Liver (tissue), 9 donors: ENCODE measurements around the gene LILRA1. TPM values are rescaled to one million over a fixed set of nuclear protein-coding genes. Genes with fewer than 3 reads are reported as not detected.
"Not testable (repeated sequence)": the region's sequence is repeated elsewhere in the genome, so short reads cannot be mapped to it uniquely, and the experiment has no call there.

ENCODE experiments used
- DNase-seq: peaks from one replicate; pipeline ENCODE4 v3.0.0-alpha.2; 2017; ENCODE audit warnings: low spot score
- H3K27ac ChIP-seq, 2 donors: one replicate each; pipeline ENCODE4 v1.7.0; 2013; ENCODE audit warnings: inconsistent platforms in 2 of 2, low read length in 2 of 2, control low read depth in 1 of 2, low read depth in 1 of 2, mild to moderate bottlenecking in 1 of 2
- H3K27me3 ChIP-seq, 4 donors: one replicate each; pipeline versions ENCODE4 v1.6.1 to v1.7.0; 2013; ENCODE audit warnings: low read length in 3 of 4, inconsistent platforms in 1 of 4, mild to moderate bottlenecking in 1 of 4, moderate library complexity in 1 of 4; ENCODE audit not compliant: control insufficient read depth in 4 of 4, insufficient read depth in 4 of 4
- H3K36me3 ChIP-seq, 4 donors: one replicate each; pipeline versions ENCODE4 v1.6.1 to v1.7.0; 2013; ENCODE audit warnings: low read length in 3 of 4, mild to moderate bottlenecking in 3 of 4, low read depth in 1 of 4, moderate library complexity in 1 of 4; ENCODE audit not compliant: control insufficient read depth in 4 of 4, insufficient read depth in 3 of 4
- H3K4me1 ChIP-seq, 4 donors: one replicate each; pipeline versions ENCODE4 v1.6.1 to v1.7.0; 2013; ENCODE audit warnings: low read length in 3 of 4, mild to moderate bottlenecking in 3 of 4, moderate library complexity in 1 of 4; ENCODE audit not compliant: control insufficient read depth in 4 of 4, insufficient read depth in 4 of 4
- H3K4me3 ChIP-seq, 3 donors: one replicate each; pipeline versions ENCODE4 v1.6.1 to v1.7.0; 2013; ENCODE audit warnings: low read length in 3 of 3, control low read depth in 1 of 3, low read depth in 1 of 3, mild to moderate bottlenecking in 1 of 3
- H3K9ac ChIP-seq, 2 donors: one replicate each; pipeline ENCODE4 v1.7.0; 2013; ENCODE audit warnings: low read length in 2 of 2, mild to moderate bottlenecking in 2 of 2, moderate library complexity in 2 of 2, control low read depth in 1 of 2, low read depth in 1 of 2
- H3K9me3 ChIP-seq, 4 donors: one replicate each; pipeline versions ENCODE4 v1.6.1 to v1.7.0; 2013; ENCODE audit warnings: low read length in 3 of 4; ENCODE audit not compliant: control insufficient read depth in 4 of 4
- ATF3 ChIP-seq: IDR thresholded peaks from 2 replicates; pipeline ENCODE4 v1.6.1; 2016; ENCODE audit warnings: antibody characterized with exemption
- CTCF ChIP-seq: fragments of 150-350 bp; IDR thresholded peaks from 2 replicates; pipeline ENCODE4 v1.5.1; 2017; ENCODE audit warnings: improper control_type of control experiment, low read depth, low read length; ENCODE audit not compliant: missing input control
- EGR1 ChIP-seq, 2 donors: IDR thresholded peaks; 2 replicates each; pipeline ENCODE4 v1.6.1; 2016 to 2018; ENCODE audit warnings: antibody characterized with exemption in 2 of 2, low read depth in 2 of 2
- FOXA1 ChIP-seq: IDR thresholded peaks from 2 replicates; pipeline ENCODE4 v1.6.1; 2016; ENCODE audit warnings: antibody characterized with exemption
- FOXA2 ChIP-seq: IDR thresholded peaks from 2 replicates; pipeline ENCODE4 v1.6.1; 2016; ENCODE audit warnings: antibody characterized with exemption
- GABPA ChIP-seq, 2 donors: IDR thresholded peaks in 1 of 2; conservative IDR thresholded peaks in 1 of 2; 2 replicates each; pipeline ENCODE4 v1.6.1; 2016; ENCODE audit warnings: antibody characterized with exemption in 2 of 2, mild to moderate bottlenecking in 1 of 2, moderate library complexity in 1 of 2
- HNF4A ChIP-seq, 2 donors: conservative IDR thresholded peaks; 2 replicates each; pipeline ENCODE4 v1.6.1; 2016; ENCODE audit warnings: antibody characterized with exemption in 2 of 2, mild to moderate bottlenecking in 2 of 2
- HNF4G ChIP-seq: IDR thresholded peaks from 2 replicates; pipeline ENCODE4 v1.6.1; 2016; ENCODE audit warnings: antibody characterized with exemption
- JUND ChIP-seq, 2 donors: IDR thresholded peaks; 2 replicates each; pipeline ENCODE4 v1.6.1; 2016; ENCODE audit warnings: antibody characterized with exemption in 2 of 2
- MAX ChIP-seq: IDR thresholded peaks from 2 replicates; pipeline ENCODE4 v1.6.1; 2016; ENCODE audit warnings: antibody characterized with exemption
- NR2F2 ChIP-seq: IDR thresholded peaks from 2 replicates; pipeline ENCODE4 v1.6.1; 2016; ENCODE audit warnings: antibody characterized with exemption
- RAD21 ChIP-seq, 2 donors: IDR thresholded peaks; 2 replicates each; pipeline ENCODE4 v1.6.1; 2016; ENCODE audit warnings: antibody characterized with exemption in 2 of 2, mild to moderate bottlenecking in 2 of 2
- REST ChIP-seq: IDR thresholded peaks from 2 replicates; pipeline ENCODE4 v1.6.1; 2016; ENCODE audit warnings: antibody characterized with exemption, mild to moderate bottlenecking
- RXRA ChIP-seq, 2 donors: IDR thresholded peaks; 2 replicates each; pipeline ENCODE4 v1.6.1; 2017 to 2018; ENCODE audit warnings: antibody characterized with exemption in 2 of 2, mild to moderate bottlenecking in 1 of 2
- SP1 ChIP-seq: IDR thresholded peaks from 2 replicates; pipeline ENCODE4 v1.6.1; 2018; ENCODE audit warnings: antibody characterized with exemption, mild to moderate bottlenecking
- TAF1 ChIP-seq: conservative IDR thresholded peaks from 2 replicates; pipeline ENCODE4 v1.6.1; 2016; ENCODE audit warnings: antibody characterized with exemption, mild to moderate bottlenecking
- YY1 ChIP-seq: IDR thresholded peaks from 2 replicates; pipeline ENCODE4 v1.6.1; 2016; ENCODE audit warnings: antibody characterized with exemption, mild to moderate bottlenecking
- WGBS: extraction: QIAGEN DNeasy Blood & Tissue Kit; methylation state at CpG from one replicate; pipeline ENCODE4 v1.1.7; 2013; 5-methylcytosine and 5-hydroxymethylcytosine counted together
- polyA plus RNA-seq, 2 donors: library from polyadenylated mRNA; stranded (reverse) in 1 of 2; unstranded in 1 of 2; fragments of 200-250 nt in 1 of 2; fragments of >200 nt in 1 of 2; fragmentation: Nextera tagmentation in 1 of 2; extraction: Ambion mirVana in 1 of 2; gene quantifications; one replicate each; pipeline versions ENCODE4 v1.2.1 to v1.2.3, GENCODE V29; 2013 to 2015
- total RNA-seq, 2 donors: library from RNA; depleted of rRNA; stranded (reverse); fragments of >200 nt; gene quantifications; one replicate each; pipeline ENCODE4 v1.2.3, GENCODE V29; 2014
- TF ChIP-seq, protein P1 (sequence below): IDR thresholded peaks from 2 replicates; pipeline ENCODE4 v1.6.1; 2016; ENCODE audit warnings: antibody characterized with exemption
- donor health status: healthy.
- donor health status: healthy.
- donor health status: healthy.
- donor health status: healthy.
- donor health status: healthy.

The LILRA1 gene
- total and polyA plus RNA-seq, 4 donors, result 0.43 to 2.1 (median 1.2) TPM

DNA sequence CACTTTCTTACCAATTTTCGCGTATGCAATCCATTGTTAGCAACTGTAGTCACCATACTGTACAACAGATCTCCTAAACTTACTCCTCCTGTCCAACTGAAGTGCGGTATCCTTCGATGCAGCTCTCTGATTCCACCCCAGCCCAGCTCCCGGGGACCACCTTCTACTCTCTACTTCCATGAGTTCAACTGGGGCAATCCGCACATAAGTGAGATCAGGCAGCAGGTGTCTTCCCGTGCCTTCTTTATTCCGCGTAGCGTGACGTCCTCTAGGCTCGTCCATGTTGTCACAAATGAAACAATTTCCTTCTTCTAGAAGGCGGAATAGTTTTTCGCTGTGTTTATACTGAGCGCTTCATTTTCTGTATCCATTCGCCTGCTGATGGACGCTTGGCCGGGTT lies 45.3 kb downstream of the LILRA1 start:
- Histone ChIP-seq H3K36me3 (no peaks in the 10 kb centered on the region), H3K4me3 (no peak overlapping the region), H3K9me3 (no peaks in the 10 kb centered on the region), H3K27me3 (no peaks in the 10 kb centered on the region), H3K4me1 (no peaks in the 10 kb centered on the region), H3K9ac (no peak overlapping the region), H3K27ac (no peak overlapping the region)
- TF ChIP-seq YY1 (no peak), GABPA (IDR thresholded peaks at IDR 0.05 in 1 of 2, conservative IDR thresholded peaks at IDR 0.05 in 1 of 2) (no peak), CTCF (no peak), TAF1 (no peak), FOXA2 (no peak), MAX (no peak), ATF3 (no peak), FOXA1 (no peak), RXRA (IDR thresholded peaks at IDR 0.05) (no peak), EGR1 (IDR thresholded peaks at IDR 0.05; ENCODE audit: low read depth in 2 of 2) (no peak), NR2F2 (no peak), HNF4G (no peak), RAD21 (IDR thresholded peaks at IDR 0.05) (no peak), HNF4A (conservative IDR thresholded peaks at IDR 0.05) (no peak), REST (no peak), JUND (IDR thresholded peaks at IDR 0.05) (no peak), SP1 (no peak)
- TF ChIP-seq, protein P1, sequence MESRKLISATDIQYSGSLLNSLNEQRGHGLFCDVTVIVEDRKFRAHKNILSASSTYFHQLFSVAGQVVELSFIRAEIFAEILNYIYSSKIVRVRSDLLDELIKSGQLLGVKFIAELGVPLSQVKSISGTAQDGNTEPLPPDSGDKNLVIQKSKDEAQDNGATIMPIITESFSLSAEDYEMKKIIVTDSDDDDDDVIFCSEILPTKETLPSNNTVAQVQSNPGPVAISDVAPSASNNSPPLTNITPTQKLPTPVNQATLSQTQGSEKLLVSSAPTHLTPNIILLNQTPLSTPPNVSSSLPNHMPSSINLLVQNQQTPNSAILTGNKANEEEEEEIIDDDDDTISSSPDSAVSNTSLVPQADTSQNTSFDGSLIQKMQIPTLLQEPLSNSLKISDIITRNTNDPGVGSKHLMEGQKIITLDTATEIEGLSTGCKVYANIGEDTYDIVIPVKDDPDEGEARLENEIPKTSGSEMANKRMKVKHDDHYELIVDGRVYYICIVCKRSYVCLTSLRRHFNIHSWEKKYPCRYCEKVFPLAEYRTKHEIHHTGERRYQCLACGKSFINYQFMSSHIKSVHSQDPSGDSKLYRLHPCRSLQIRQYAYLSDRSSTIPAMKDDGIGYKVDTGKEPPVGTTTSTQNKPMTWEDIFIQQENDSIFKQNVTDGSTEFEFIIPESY, result no peak
- 88% methylated on average over 18 of the region's 18 CpGs for WGBS
- no peak for DNase-seq

GRCh38 chr19:54642953-54643352 lies 49.5 kb downstream of the LILRA1 start:
- not testable (repeated sequence) for H3K9me3 ChIP-seq, H3K9ac ChIP-seq, H3K27ac ChIP-seq, DNase-seq, H3K27me3 ChIP-seq, H3K4me1 ChIP-seq, H3K4me3 ChIP-seq, H3K36me3 ChIP-seq
- WGBS, result 61% methylated on average over 5 of the region's 5 CpGs

GRCh38 chr19:54643583-54643982 lies 50.2 kb downstream of the LILRA1 start:
- H3K27ac ChIP-seq, H3K36me3 ChIP-seq, H3K4me1 ChIP-seq, H3K9me3 ChIP-seq, H3K9ac ChIP-seq, DNase-seq, H3K4me3 ChIP-seq, H3K27me3 ChIP-seq: not testable (repeated sequence)
- WGBS, result 67% methylated on average over 6 of the region's 6 CpGs
